GM23338 (cell line): ENCODE measurements around the gene DMBT1. TPM values are rescaled to one million over a fixed set of nuclear protein-coding genes. Genes with fewer than 3 reads are reported as not detected.

Experiments
- ATAC-seq: fragments of 200-7000 bp; cut with Tn5 transposase; 3 replicates; pipeline ENCODE4 v1.9.1; 2020
- DNase-seq: peaks from one replicate; pipeline ENCODE4 v3.0.0-alpha.2; 2015; ENCODE audit warnings: low spot score
- H2AFZ ChIP-seq: fragments of 200-600 bp; sonication (generic); 2 replicates; pipeline ENCODE4 v1.8.0; 2016; ENCODE audit warnings: antibody characterized with exemption, mild to moderate bottlenecking, moderate library complexity
- H3F3A ChIP-seq: fragments of 200-600 bp; sonication (generic); replicated peaks from 2 replicates; pipeline ENCODE4 v1.8.0; 2017; ENCODE audit warnings: antibody characterized with exemption, mixed run types, low read depth
- H3K27ac ChIP-seq: fragments of 200-600 bp; sonication (generic); 2 replicates; pipeline ENCODE4 v1.6.1; 2016; ENCODE audit warnings: low read depth
- H3K27me3 ChIP-seq: fragments of 200-600 bp; sonication (generic); 2 replicates; pipeline ENCODE4 v1.8.0; 2016; ENCODE audit warnings: mild to moderate bottlenecking, mixed run types, moderate library complexity; ENCODE audit not compliant: insufficient read depth
- H3K36me3 ChIP-seq: fragments of 200-600 bp; sonication (generic); 2 replicates; pipeline ENCODE4 v1.8.0; 2016; ENCODE audit warnings: mild to moderate bottlenecking; ENCODE audit not compliant: insufficient read depth
- H3K4me1 ChIP-seq: fragments of 200-600 bp; sonication (generic); 2 replicates; pipeline ENCODE4 v1.8.0; 2016; ENCODE audit warnings: mild to moderate bottlenecking, moderate library complexity; ENCODE audit not compliant: insufficient read depth
- H3K4me2 ChIP-seq: fragments of 200-600 bp; sonication (generic); 2 replicates; pipeline ENCODE4 v1.7.1; 2017; ENCODE audit warnings: mixed run types
- H3K4me3 ChIP-seq: fragments of 200-600 bp; sonication (generic); 2 replicates; pipeline ENCODE4 v1.6.1; 2016; ENCODE audit warnings: mixed run types
- H3K79me2 ChIP-seq: fragments of 200-600 bp; sonication (generic); replicated peaks from 2 replicates; pipeline ENCODE4 v1.8.0; 2017; ENCODE audit warnings: mild to moderate bottlenecking; ENCODE audit not compliant: insufficient read depth
- H3K9me2 ChIP-seq: fragments of 200-600 bp; sonication (generic); 2 replicates; pipeline ENCODE4 v1.8.0; 2017; ENCODE audit not compliant: insufficient read depth
- H4K20me1 ChIP-seq: fragments of 200-600 bp; sonication (generic); replicated peaks from 2 replicates; pipeline ENCODE4 v1.8.0; 2017; ENCODE audit warnings: mild to moderate bottlenecking; ENCODE audit not compliant: insufficient read depth
- H3K27ac Mint-ChIP-seq: 2 replicates; pipeline ENCODE4 v1.8.0; 2020; ENCODE audit warnings: inconsistent platforms, mild to moderate bottlenecking, moderate library complexity, mixed read lengths
- H3K27me3 Mint-ChIP-seq: 3 replicates; pipeline ENCODE4 v1.8.0; 2022; ENCODE audit warnings: low read depth, mild to moderate bottlenecking, moderate library complexity, mixed read lengths, inconsistent platforms; ENCODE audit not compliant: insufficient read depth, poor library complexity
- H3K36me3 Mint-ChIP-seq: 3 replicates; pipeline ENCODE4 v1.8.0; 2021; ENCODE audit warnings: low read depth, mild to moderate bottlenecking, inconsistent platforms, moderate library complexity, mixed read lengths
- H3K4me1 Mint-ChIP-seq: 3 replicates; pipeline ENCODE4 v1.8.0; 2020; ENCODE audit warnings: mild to moderate bottlenecking, inconsistent platforms, mixed read lengths
- H3K4me3 Mint-ChIP-seq: 3 replicates; pipeline ENCODE4 v1.8.0; 2021; ENCODE audit warnings: moderate library complexity, mild to moderate bottlenecking, inconsistent platforms, mixed read lengths
- H3K9me3 Mint-ChIP-seq: 3 replicates; pipeline ENCODE4 v1.8.0; 2020; ENCODE audit warnings: moderate library complexity, mild to moderate bottlenecking, inconsistent platforms, mixed read lengths
- REST ChIP-seq: IDR thresholded peaks from one replicate; pipeline ENCODE4 v1.6.1; 2018; ENCODE audit warnings: antibody characterized with exemption; ENCODE audit not compliant: unreplicated experiment
- ZNF331 ChIP-seq: fragments of 250-450 bp; sonication (Bioruptor Pico); IDR thresholded peaks from 2 replicates; pipeline ENCODE4 v1.5.0; 2020; ENCODE audit warnings: low read depth, mild to moderate bottlenecking, moderate library complexity
- polyA plus RNA-seq: library from polyadenylated mRNA; unstranded; fragments of >200 nt; fragmentation: Nextera tagmentation; extraction: Ambion mirVana; gene quantifications from 2 replicates; pipeline ENCODE4 v1.2.1, GENCODE V29; 2016
- total RNA-seq: library from RNA; depleted of rRNA; stranded (reverse); fragments of >200 nt; shearing (Covaris generic); gene quantifications from 2 replicates; pipeline ENCODE4 v1.2.3, GENCODE V29; 2014
- TF ChIP-seq, protein P1 (sequence below): IDR thresholded peaks from 2 replicates; pipeline ENCODE4 v1.6.1; 2016; ENCODE audit warnings: antibody characterized with exemption
- TF ChIP-seq, protein P2 (sequence below), 2 experiments: fragments of 200-600 bp in 1 of 2; sonication (generic) in 1 of 2; conservative IDR thresholded peaks; 2 replicates each; pipeline versions ENCODE4 v1.5.1 to v1.6.1; 2016 to 2017; ENCODE audit warnings: antibody characterized with exemption in 2 of 2, low read depth in 2 of 2, mild to moderate bottlenecking in 2 of 2, moderate library complexity in 1 of 2

Gene DMBT1
- total and polyA plus RNA-seq, 2 experiments from 2014 or later = 0.03 to 0.05 TPM

DNA sequence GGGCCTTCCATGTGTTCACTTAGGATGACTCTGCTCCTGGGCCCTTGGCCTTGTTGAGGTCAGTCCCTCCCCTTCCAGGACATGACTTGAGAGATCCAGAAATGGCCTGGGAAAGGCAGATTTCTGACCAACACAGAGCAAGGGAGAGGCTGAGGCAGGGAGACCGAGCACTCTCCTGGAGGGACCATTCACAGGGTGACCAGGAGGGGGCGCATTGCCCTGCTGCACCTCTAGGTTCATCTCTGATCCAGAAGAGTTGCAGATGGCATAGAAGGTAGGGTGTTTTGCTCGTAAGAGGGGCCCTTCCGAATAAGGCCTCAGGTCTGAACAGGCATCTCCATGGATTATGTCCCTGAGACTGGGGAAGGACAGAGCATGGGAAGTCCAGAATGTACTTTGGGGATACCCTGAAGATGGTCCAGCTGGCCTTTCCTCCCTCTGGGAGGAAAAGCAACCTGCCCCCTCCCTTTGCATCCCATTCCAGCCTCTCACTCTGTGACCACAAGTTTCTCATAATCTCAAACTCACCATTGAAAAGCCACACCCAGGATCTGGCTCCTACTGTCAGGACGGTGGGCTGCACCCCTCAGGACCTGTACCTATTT, 6.6 kb downstream of the DMBT1 start:
- no peaks in the 10 kb centered on the region for H3K9me2 ChIP-seq
- peaks cover 9% of the 10 kb centered on the region for H3K27me3 Mint-ChIP-seq
- H3K27ac ChIP-seq = no peak overlapping the region
- no peaks in the 10 kb centered on the region for H4K20me1 ChIP-seq
- ATAC-seq (peak; percentile 93), DNase-seq (peak; percentile 61)
- no peaks in the 10 kb centered on the region for H3K27me3 ChIP-seq
- no peaks in the 10 kb centered on the region for H3K79me2 ChIP-seq
- no peaks in the 10 kb centered on the region for H3K36me3 Mint-ChIP-seq
- no peak overlapping the region for H3K4me3 Mint-ChIP-seq
- TF ChIP-seq, protein P1, sequence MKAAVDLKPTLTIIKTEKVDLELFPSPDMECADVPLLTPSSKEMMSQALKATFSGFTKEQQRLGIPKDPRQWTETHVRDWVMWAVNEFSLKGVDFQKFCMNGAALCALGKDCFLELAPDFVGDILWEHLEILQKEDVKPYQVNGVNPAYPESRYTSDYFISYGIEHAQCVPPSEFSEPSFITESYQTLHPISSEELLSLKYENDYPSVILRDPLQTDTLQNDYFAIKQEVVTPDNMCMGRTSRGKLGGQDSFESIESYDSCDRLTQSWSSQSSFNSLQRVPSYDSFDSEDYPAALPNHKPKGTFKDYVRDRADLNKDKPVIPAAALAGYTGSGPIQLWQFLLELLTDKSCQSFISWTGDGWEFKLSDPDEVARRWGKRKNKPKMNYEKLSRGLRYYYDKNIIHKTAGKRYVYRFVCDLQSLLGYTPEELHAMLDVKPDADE = no peak
- TF ChIP-seq, protein P2, sequence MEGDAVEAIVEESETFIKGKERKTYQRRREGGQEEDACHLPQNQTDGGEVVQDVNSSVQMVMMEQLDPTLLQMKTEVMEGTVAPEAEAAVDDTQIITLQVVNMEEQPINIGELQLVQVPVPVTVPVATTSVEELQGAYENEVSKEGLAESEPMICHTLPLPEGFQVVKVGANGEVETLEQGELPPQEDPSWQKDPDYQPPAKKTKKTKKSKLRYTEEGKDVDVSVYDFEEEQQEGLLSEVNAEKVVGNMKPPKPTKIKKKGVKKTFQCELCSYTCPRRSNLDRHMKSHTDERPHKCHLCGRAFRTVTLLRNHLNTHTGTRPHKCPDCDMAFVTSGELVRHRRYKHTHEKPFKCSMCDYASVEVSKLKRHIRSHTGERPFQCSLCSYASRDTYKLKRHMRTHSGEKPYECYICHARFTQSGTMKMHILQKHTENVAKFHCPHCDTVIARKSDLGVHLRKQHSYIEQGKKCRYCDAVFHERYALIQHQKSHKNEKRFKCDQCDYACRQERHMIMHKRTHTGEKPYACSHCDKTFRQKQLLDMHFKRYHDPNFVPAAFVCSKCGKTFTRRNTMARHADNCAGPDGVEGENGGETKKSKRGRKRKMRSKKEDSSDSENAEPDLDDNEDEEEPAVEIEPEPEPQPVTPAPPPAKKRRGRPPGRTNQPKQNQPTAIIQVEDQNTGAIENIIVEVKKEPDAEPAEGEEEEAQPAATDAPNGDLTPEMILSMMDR (conservative IDR thresholded peaks at IDR 0.05; ENCODE audit: low read depth in 2 of 2) = peak; percentile 74 to 83
- no peak overlapping the region for H3K4me3 ChIP-seq
- H3K4me1 Mint-ChIP-seq = no peaks in the 10 kb centered on the region; the same call in 2 of the 3 replicates
- H3K4me1 ChIP-seq = no peaks in the 10 kb centered on the region
- no peak overlapping the region for H3K4me2 ChIP-seq
- no peak overlapping the region for H3K27ac Mint-ChIP-seq
- peaks cover 6% of the 10 kb centered on the region; the same call in 2 of the 3 replicates for H3K9me3 Mint-ChIP-seq
- no peak overlapping the region for H2AFZ ChIP-seq
- no peaks in the 10 kb centered on the region for H3F3A ChIP-seq
- H3K36me3 ChIP-seq = no peaks in the 10 kb centered on the region

- no peak overlapping the region for H2AFZ ChIP-seq
- H3K27me3 Mint-ChIP-seq = peaks cover 9% of the 10 kb centered on the region
- ATAC-seq = no peak
These were observed 8.0 kb downstream of the DMBT1 start for GRCh38 chr10:122568551-122568950.

GRCh38 chr10:122570920-122571319, 10.4 kb downstream of the DMBT1 start:
- no peaks in the 10 kb centered on the region; the same call in 2 of the 3 replicates for H3K4me1 Mint-ChIP-seq
- H3K4me3 Mint-ChIP-seq = no peak overlapping the region
- H3K27me3 Mint-ChIP-seq = peaks cover 8% of the 10 kb centered on the region
- peaks cover 21% of the 10 kb centered on the region for H3K9me3 Mint-ChIP-seq
- no peaks in the 10 kb centered on the region for H3K36me3 ChIP-seq
- TF ChIP-seq REST = no peak
- H2AFZ ChIP-seq = no peak overlapping the region
- H3K27me3 ChIP-seq = no peaks in the 10 kb centered on the region
- H3K4me3 ChIP-seq = no peak overlapping the region
- H4K20me1 ChIP-seq = no peaks in the 10 kb centered on the region
- no peak overlapping the region for H3K27ac ChIP-seq
- no peaks in the 10 kb centered on the region for H3K4me1 ChIP-seq
- H3K36me3 Mint-ChIP-seq = no peaks in the 10 kb centered on the region
- no peak overlapping the region for H3K27ac Mint-ChIP-seq
- H3K4me2 ChIP-seq = no peak overlapping the region
- H3F3A ChIP-seq = no peaks in the 10 kb centered on the region
- H3K79me2 ChIP-seq = no peaks in the 10 kb centered on the region
- ATAC-seq (no peak), DNase-seq (no peak)
- H3K9me2 ChIP-seq = no peaks in the 10 kb centered on the region

More at GRCh38 chr10:122568551-122568950, 8.0 kb downstream of the DMBT1 start:
- no peaks in the 10 kb centered on the region; the same call in 2 of the 3 replicates for H3K4me1 Mint-ChIP-seq
- Histone ChIP-seq H3K27ac (no peak overlapping the region), H3K79me2 (no peaks in the 10 kb centered on the region), H3K27me3 (no peaks in the 10 kb centered on the region), H3F3A (no peaks in the 10 kb centered on the region), H3K4me1 (no peaks in the 10 kb centered on the region), H3K4me2 (no peak overlapping the region), H3K9me2 (no peaks in the 10 kb centered on the region), H4K20me1 (no peaks in the 10 kb centered on the region), H3K36me3 (no peaks in the 10 kb centered on the region), H3K4me3 (no peak overlapping the region)
- H3K27ac Mint-ChIP-seq = no peak overlapping the region
- TF ChIP-seq ZNF331 = no peak
- H3K36me3 Mint-ChIP-seq = no peaks in the 10 kb centered on the region
- no peak overlapping the region for H3K4me3 Mint-ChIP-seq
- peaks cover 6% of the 10 kb centered on the region; the same call in 2 of the 3 replicates for H3K9me3 Mint-ChIP-seq
- DNase-seq = no peak
